Stimulated activated CD8-positive, alpha-beta memory T cell treated with anti-CD3 and anti-CD28 coated beads, Interleukin-12 subunit alpha, Interleukin-12 subunit beta, amount 100 ng/mL, for 24 hours (primary cell): ENCODE data around the gene NOL4L.
A peak's percentile ranks its signal among the peaks of the same experiment; 100 is the strongest.
"Not testable (repeated sequence)": the region's sequence is repeated elsewhere in the genome, so short reads cannot be mapped to it uniquely, and the experiment has no call there.

Experiments
- DNase-seq: peaks from one replicate; pipeline ENCODE4 v3.0.0-alpha.2; 2020; ENCODE audit errors: extremely low read depth

NOL4L gene

DNA sequence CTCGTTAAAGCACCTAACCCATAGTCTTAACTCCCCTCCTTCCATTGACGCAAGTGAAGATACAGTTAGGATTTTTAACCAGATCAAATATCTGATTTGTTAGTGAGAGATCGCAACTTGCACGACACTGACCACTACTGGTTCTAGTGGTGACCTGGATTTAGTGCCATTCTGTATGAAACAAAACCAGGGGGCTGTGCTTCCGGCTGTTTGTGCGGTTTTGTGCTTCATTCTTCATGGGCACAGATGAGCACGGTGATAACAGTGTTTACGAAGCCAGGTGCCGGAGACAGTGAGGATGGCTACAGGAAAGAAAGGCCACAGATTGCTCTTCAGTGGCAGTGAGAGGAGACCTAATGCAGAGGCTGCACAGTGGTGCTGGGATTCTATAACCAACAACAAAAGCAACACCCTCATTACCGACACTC is 75.5 kb downstream of the NOL4L start:
- no peak for DNase-seq

GRCh38 chr20:32508775-32509119 is 76.4 kb downstream of the NOL4L start:
- no peak for DNase-seq

DNA sequence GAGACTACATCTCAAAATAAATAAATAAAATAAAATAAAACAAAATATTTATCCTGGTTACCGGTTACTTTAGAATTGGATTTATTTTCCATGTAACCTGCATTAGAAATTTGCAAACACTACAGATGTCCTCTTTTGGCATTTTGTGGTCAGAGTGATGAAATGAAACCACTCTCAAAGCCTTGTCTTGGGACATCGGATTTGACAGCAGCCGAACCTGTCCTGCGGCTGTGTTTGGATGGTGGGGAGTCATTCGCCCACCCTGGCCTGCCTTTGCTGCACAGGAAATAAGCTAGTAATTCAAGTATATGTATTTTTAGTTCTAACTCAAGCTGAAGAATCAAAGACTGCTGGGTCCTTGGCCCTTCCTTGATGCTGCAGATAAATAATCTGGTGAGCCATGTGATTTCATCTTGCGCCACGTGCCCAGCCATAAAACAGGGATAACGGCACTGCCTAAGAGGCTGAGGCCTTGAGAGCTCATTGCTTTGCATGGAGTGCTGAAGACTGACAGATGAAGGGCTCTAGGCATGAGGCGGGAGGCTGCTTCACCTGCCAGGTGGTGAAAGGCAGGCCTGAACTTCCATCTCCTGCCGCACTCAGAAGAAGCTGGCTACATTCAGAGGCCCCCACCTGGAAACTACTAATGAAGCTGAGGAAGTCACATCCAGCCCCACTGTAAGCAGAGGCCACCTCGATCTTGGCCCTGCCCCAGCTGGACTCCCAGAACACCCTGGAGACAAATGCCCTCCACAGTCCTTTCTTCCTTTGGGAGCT is 76.9 kb downstream of the NOL4L start:
- DNase-seq, result no peak

DNA sequence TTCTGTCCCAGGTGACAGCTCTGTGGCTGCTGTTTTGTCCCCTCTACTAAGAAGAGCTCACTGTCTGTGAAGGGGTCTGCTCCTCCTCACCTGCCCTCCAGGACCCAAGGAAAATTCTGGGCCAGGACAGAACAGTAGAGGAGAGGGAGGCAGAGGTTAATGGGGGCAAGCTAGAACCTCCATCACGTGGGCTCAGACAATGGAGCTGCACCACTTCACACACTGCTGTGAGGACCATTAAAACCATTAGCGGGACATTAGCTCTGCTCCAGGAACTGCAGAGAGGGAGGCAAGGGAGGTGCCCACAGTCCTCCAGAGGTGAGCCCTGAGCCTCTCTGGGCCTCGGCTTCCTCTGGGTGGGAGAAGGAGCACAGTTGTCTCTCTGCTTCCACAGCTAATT is 78.4 kb downstream of the NOL4L start:
- DNase-seq, result no peak

- DNase-seq, result no peak
Observed at GRCh38 chr20:32505723-32506473, 79.2 kb downstream of the NOL4L start.

- no peak for DNase-seq
Observed at GRCh38 chr20:32501709-32502108, 83.4 kb downstream of the NOL4L start.

- DNase-seq, result no peak
Observed at GRCh38 chr20:32497589-32498224, 87.4 kb downstream of the NOL4L start.

- DNase-seq, result no peak
Observed at GRCh38 chr20:32496811-32497533, 88.2 kb downstream of the NOL4L start.

DNA sequence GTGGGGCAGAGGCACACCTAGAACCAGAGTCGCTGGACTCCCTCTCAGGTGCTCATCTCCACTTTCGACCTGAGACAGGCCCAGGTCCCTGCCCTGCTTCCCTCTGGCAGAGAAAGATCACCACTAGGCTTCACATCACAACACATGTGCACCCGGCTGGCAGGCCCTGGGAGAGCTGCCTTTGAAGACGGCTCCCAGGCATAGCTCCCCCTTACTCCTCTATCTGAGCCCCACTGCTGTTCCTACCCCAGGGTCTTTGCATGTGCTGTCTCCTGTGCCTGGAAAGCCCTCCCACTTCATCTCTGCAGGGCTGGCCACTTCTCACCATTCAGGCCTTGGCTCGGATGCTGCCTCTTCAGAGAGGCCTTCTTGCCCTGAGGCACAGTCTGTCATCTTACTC is 89.2 kb downstream of the NOL4L start:
- DNase-seq, result no peak

GRCh38 chr20:32495217-32495565 is 89.9 kb downstream of the NOL4L start:
- DNase-seq, result no peak

DNA sequence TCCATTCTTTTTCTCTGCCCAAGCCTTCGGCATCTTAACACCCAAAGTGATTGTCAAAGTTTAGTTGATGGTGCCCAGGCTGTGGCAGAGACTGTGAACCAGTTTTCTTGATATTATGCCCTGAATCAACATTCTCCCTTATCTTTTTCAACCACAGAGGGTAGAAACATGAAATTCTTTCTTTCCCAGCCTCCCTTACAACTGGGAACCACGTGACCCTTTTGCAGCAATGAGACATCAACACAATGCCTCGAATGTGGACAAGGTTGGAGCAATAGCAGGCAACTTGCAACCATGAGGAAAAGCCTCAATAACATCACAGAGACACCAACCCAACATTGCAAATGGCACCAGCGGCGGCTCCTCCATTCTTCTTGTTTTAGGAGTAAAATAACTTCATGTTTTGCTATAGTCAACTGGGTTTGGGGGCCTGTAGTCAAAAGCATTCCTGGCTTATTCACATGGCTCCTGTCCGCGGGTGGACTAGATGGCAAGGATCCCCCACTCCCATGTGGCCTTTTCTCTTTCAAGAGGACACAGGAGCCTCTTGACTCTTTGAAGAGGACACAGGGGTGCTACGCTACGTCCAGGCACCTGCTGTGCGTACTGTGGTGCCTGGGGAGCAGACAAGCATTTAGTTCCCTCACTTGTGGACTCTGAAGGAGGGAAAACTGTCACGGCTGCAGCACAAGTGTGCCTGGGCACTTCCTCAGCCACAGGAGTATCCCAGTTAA is 90.5 kb downstream of the NOL4L start:
- no peak for DNase-seq

DNA sequence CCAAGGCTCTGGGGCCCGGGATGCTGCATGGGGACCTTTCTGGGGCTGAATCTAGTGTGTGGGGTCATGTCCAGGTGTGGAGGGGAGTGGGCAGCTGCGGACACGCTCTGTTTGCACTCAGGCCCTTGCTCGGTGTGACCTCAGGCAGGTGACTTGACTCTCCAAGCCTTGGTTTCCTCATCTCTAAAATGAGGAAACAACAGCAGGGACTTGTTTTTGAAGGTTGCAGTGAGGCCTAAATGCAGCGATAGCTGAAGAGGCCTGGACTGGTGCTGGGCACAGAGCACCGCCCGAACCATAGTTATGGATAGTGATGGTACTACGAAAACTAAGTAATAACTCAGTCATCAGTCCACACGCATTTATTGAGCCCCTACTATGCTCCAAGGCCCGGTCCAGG is 91.8 kb downstream of the NOL4L start:
- DNase-seq, result no peak

DNA sequence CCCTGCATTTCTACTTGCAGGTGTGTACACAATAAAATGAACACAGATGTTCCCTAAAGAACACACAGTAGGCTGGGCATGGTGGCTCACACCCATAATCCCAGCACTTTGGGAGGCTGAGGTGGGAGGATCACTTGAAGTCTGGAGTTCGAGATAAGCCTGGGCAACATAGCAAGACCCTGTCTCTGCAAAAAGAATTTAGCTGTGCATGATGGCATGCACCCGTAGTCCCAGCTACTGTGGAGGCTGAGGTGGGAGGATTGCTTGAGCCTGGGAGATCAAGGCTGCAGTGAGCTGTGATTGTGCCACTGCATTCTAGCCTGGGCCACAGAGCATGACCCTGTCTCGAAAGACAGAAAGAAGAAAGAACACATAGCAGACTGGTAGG is 93.4 kb downstream of the NOL4L start:
- not testable (repeated sequence) for DNase-seq

GRCh38 chr20:32490942-32491763 is 94.0 kb downstream of the NOL4L start:
- DNase-seq, result no peak

- DNase-seq, result no peak
Observed at GRCh38 chr20:32488066-32488838, 96.9 kb downstream of the NOL4L start.

GRCh38 chr20:32487381-32487780 is 97.8 kb downstream of the NOL4L start:
- DNase-seq, result no peak

DNA sequence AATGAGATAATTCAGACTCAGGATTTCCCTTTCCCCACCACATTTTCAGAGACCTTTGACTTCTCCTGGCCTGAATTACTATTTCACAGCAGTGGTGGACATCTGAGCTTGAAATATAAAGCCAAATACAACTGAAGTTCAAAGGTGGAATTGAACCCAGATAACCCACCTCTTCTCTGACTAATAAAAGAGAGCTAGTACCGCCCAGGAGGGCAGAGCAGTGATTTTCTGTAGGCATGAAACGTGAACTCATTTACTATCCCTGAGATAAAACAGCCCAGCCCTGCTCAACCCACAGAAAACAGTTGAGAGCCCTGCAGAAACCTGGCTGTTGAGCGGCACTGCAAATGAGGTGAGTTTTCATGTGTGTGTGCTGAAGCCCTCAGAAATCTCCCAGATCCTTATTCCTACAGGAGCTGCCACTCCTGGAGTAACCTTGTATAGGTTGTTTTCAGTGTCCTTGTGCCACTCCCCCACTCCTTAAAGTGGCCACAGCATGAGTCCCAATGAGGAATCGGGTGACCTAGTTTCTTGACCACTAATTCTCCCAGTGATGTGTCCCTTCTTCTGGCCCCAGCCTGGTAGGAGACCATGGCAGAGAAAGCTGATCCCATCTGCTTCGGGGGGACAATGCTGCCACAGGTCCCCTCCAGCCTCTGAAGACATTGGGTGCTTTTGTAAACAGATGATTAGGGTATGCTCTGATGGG is 99.2 kb downstream of the NOL4L start:
- DNase-seq, result no peak

GRCh38 chr20:32484958-32485769 is 100.0 kb downstream of the NOL4L start:
- DNase-seq, result peak; percentile 41
